HG03558 (cell line): ENCODE measurements around the gene HTT.
"Not testable (repeated sequence)": the region's sequence is repeated elsewhere in the genome, so short reads cannot be mapped to it uniquely, and the experiment has no call there.

Experiments used
- ATAC-seq: cut with Tn5 transposase; IDR thresholded peaks from one replicate; pipeline ENCODE4 v1.9.1; 2021; ENCODE audit warnings: moderate number of reproducible peaks; ENCODE audit not compliant: unreplicated experiment; ENCODE audit errors: extremely low read depth

Gene HTT

DNA sequence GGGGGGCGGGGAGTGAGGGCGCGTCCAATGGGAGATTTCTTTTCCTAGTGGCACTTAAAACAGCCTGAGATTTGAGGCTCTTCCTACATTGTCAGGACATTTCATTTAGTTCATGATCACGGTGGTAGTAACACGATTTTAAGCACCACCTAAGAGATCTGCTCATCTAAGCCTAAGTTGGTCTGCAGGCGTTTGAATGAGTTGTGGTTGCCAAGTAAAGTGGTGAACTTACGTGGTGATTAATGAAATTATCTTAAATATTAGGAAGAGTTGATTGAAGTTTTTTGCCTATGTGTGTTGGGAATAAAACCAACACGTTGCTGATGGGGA, 1.1 kb downstream of the HTT start:
- ATAC-seq, result no peak

GRCh38 chr4:3077796-3078195, 3.3 kb downstream of the HTT start:
- ATAC-seq, result no peak

GRCh38 chr4:3079694-3080123, 5.2 kb downstream of the HTT start:
- no peak for ATAC-seq

DNA sequence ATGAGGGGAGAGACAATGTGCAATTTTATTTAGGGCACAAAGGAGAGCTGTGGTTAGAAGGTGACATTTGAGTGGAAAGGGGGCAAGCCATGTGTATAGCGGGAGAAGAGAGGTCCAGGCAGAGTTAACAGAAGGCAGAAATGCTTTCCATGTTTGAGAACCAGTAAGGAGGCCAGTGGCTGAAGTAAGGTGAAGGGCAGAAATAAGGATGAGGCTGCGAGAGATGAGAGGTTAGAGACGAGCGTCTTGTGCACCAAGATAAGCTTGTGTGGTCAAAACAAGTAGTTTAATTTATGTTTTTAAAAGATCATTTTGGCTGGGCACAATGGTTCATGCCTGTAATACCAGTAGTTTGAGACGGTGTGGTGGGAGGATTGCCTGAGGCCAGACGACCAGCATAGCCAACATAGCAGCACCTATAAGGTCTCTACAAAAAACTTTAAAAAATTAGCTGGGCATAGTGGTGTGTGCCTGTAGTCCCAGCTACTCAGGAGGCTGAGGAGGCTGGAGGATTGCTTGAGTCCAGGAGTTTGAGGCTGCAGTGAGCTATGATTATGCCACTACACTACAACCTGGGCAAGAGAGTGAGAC, 8.5 kb downstream of the HTT start:
- ATAC-seq, result no peak

DNA sequence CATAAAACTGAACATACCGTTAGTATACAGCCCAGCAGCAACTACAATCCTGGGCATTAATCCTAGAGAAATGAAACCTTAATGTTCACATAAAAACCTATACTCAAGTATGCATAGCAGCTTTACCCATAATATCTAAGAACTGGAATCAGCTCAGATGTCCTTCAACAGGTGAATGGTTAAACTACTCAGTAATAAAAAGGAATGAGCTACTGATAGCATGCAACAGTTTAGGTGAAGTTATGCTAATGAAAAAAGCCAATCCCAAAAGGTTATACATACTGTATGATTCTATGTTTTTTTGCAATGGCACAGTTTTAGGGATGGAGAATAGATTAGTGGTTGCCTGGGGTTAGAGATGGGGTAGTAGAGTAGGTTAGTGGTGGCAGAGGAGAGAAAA, 9.3 kb downstream of the HTT start:
- ATAC-seq, result no peak

GRCh38 chr4:3085948-3086670, 11.6 kb downstream of the HTT start:
- no peak for ATAC-seq

DNA sequence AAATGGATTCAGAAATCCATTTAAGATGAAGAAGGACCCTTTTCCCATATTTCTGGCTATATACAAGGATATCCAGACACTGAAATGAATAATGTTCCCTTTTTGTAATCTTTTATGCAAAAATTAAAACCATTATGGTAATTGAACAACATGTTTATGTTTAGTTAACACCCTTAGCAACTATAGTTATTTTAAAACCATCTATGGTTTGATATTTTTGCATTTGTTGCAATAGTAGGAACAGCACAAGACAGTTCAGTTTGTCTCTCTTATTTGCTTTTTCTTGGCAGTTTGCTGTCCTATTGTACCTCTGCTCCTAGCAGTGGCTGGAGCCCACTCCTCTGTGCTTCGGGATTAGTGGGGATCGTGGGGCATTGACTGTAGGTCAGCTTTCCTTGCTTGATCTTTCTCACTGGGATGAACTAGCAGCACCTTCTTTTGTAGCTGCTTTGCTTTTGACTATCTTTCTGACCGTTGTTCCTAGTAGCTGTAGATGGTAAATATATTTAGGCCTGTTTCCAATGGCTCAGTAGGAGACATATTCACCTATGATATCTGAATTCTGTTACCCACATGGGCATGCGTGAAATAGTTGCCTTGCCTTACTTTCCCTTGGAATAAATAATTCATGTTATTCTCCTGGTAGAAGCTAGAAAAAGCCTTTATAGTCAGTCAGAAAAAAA, 12.8 kb downstream of the HTT start:
- no peak for ATAC-seq

DNA sequence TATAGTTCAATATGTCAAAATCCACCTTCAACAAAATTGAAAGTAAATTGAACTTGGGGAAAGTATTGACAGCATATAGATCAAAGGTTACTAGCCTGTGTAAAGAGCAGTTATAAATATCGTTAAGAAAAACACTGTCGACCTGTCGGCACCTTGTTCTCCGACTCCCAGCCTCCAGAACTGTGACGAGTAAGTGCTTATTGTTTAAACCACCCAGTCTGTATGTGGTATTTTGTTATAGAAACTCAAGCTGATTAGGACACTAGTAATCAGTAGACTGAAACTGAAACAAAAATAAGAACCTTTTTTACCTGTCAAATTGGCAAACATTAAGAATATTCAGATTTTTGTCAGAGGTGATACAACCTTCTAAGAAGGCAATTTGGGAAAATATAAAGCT, 17.0 kb downstream of the HTT start:
- ATAC-seq, result no peak

DNA sequence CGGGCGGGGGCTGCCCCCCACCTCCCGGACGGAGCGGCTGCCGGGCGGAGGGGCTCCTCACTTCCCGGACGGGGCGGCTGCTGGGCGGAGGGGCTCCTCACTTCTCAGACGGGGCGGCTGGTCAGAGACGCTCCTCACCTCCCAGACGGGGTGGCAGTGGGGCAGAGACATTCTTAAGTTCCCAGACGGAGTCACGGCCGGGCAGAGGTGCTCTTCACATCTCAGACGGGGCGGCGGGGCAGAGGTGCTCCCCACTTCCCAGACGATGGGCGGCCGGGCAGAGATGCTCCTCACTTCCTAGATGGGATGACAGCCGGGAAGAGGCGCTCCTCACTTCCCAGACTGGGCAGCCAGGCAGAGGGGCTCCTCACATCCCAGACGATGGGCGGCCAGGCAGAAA, 20.2 kb downstream of the HTT start:
- ATAC-seq, result not testable (repeated sequence)

DNA sequence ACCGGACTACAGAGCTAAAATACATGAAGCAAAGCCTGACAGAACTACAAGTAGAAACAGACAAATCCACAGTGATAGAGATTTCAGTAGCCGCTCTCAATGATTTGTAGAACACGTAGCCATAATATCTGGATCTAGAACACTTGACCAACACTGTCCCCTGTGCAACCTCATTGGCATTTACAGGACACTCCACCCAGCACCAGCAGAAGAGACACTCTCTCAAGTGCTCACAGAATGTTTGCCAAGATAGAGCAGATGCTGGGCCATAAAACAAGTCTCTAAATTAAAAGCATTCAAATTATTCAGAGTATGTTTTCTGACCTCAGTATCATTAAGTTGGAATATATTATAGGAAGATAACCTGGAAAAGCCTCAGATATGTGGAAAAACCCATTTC, 21.7 kb downstream of the HTT start:
- no peak for ATAC-seq

DNA sequence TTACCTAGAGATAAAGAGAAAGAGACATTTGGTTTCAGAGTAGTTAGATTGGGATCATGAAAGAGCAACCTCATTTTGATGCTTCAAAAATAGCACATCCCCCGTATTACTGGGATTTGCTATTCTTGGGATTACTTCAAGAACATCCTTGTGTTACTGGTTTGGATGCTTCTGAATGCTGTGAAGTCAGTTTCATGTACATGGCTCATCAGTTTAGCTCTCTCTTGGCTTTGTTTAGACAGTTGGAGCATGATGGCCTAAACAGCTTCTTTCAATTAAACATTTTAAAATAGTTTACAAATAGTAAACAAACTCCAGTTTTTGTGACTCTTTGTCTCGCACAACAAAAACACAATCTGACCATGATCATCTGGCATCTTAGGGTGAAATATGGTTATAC, 23.9 kb downstream of the HTT start:
- ATAC-seq, result no peak

DNA sequence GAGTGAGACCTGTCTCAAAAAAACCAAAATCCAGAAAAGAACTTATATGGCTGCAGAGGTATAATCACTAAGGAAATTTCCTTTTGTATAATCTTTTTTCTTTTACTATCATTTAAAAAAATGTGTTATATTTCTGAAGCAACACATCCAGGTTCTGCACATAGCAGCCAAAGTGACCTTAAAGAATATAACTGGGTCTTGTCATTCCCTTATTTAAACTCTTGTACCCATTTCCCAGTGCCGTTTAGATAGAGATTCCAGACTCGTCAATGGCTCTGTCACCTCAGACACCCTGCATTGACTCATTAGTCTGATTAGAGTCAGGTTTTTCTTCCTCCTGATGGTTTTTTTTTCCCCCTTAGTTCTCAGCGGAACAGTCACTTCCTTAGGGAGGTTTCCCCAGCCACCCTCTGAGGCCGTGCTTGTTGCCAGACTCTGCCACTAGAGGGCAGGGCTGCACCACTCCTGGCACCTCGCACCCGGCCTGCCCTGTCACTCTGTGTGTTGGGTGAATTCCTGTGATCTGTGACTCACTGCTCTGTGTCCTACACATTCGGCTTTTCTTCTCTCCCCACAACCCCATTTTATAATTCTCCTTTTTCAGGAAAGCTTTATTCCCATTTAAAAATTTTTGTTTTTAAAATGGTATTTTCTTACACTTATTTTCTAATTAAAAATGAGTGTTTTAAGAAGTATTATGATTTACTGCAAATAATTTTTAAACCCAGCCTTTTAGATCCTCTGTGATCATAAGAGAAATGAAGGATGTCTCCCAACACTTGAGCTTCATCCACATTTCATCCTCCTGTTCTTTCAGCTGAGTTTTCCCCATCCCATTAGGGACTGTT, 32.1 kb downstream of the HTT start:
- ATAC-seq, result peak; percentile 84

DNA sequence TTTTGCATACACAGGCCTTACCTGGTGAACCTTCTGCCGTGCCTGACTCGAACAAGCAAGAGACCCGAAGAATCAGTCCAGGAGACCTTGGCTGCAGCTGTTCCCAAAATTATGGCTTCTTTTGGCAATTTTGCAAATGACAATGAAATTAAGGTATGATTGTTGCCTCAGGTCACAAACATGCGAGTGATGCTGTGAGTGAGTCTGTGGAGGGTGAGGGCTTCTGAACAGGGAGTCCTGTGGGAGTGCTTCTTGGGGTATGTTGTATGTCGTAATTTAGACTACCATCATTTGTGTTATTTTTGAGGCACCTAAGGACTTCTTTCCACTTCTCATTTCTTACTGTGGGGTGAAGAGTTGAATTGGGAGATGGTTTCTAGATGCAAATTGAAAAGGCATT, 32.8 kb downstream of the HTT start:
- no peak for ATAC-seq

DNA sequence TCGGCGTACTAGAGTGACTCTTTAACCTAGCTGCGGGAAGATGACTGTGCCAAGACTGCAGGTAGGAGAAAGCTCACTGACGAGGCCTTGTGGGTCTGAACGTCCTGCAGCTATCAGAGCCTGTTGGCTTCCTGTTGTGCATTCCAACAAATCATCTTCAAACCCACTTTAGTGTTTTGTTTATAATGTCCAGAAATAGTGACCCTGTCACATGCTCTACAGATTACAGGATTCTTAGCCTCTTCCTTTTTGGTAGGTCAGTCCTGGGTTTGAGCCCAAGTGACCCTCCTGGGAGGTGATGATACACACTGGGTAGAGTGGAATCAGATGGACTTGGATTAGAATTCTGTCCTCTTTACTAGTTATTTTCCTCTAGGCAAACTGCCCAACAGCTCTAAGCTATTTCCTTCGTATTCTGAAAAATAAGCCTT, 33.2 kb downstream of the HTT start:
- no peak for ATAC-seq

- no peak for ATAC-seq
Observed at GRCh38 chr4:3108211-3108610, 33.7 kb downstream of the HTT start.

DNA sequence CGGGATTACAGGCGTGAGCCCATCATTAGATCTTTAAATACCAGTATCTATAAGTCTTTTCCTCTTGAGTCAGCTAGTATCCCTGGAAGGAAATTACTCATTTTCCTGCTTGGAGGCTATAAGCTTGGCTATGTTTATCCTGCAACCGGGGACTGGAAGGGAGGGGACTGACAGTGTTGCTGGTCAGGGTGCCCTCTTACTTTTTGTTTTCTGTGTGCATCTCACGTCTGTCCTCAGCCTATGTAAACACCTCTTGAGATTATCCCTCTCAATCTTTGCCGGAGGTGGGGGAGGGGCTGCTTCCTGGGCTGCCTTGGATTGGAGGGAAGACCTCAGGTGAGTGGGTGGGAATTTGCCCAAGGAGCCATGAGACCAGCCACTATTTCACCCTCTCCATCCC, 37.0 kb downstream of the HTT start:
- ATAC-seq, result no peak

GRCh38 chr4:3112201-3112600, 37.7 kb downstream of the HTT start:
- no peak for ATAC-seq

GRCh38 chr4:3112609-3113469, 38.4 kb downstream of the HTT start:
- ATAC-seq, result no peak

DNA sequence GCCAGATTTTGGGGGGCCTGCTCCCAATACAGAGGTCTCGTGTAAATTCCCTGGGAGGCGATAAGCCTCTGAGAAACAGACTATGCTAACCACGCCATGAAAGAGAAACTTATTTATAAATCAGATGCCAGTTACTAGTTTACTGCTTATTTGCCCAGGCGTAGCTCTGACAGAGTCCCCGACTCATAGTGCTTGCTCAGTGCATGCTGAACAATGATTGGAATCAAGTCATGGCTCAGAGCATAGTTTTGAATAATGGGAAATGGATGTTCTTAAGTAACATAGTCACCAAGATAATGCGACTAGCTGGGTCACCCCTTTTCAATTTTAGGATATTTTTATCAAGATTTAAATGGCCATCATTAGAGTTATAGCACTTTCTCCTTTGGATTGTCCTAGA, 39.9 kb downstream of the HTT start:
- ATAC-seq, result no peak
